ENCODE results near the gene GLG1.

DNA sequence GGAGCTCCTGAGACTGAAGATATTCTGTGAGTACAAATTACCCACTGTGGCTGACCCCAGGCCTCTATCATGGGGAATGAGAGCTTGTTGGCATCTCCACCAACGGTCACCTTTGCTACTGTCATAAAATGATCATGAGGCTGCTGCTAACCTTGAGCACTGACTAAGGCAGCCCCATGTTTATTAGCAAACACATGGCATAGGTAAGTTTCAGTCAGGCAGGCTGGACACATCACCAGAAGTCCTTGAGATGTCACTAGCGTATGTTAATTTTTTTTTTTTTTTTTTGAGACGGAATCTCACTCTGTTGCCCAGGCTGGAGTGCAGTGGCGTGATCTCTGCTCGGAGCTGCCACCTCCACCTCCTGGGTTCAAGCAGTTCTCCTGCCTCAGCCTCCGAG, 1.5 kb upstream of the GLG1 start:
- TF ChIP-seq, protein P1, sequence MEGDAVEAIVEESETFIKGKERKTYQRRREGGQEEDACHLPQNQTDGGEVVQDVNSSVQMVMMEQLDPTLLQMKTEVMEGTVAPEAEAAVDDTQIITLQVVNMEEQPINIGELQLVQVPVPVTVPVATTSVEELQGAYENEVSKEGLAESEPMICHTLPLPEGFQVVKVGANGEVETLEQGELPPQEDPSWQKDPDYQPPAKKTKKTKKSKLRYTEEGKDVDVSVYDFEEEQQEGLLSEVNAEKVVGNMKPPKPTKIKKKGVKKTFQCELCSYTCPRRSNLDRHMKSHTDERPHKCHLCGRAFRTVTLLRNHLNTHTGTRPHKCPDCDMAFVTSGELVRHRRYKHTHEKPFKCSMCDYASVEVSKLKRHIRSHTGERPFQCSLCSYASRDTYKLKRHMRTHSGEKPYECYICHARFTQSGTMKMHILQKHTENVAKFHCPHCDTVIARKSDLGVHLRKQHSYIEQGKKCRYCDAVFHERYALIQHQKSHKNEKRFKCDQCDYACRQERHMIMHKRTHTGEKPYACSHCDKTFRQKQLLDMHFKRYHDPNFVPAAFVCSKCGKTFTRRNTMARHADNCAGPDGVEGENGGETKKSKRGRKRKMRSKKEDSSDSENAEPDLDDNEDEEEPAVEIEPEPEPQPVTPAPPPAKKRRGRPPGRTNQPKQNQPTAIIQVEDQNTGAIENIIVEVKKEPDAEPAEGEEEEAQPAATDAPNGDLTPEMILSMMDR (IDR thresholded peaks at IDR 0.05; ENCODE audit: low read depth, low read length, poor library complexity, severe bottlenecking), result no peak
- TF ChIP-seq EZH2phosphoT487 (IDR thresholded peaks at IDR 0.05; ENCODE audit: borderline replicate concordance, low read length), result no peak

All from DOHH2 (cell line).